HCT116 (cell line): ENCODE results near the gene GGT7. TPM values are rescaled to one million over a fixed set of nuclear protein-coding genes. Genes with fewer than 3 reads are reported as not detected.

Source experiments
- ATAC-seq: fragments of 200-7000 bp; cut with Tn5 transposase; 2 replicates; pipeline ENCODE4 v1.9.1; 2020; ENCODE audit warnings: mild to moderate bottlenecking, moderate library complexity
- BruUV-seq: library from RNA; stranded (reverse); fragments of 400-500 nt; replicated peaks from 2 replicates; lab custom pipeline; 2021; lab: Mats Ljungman, UMichigan
- CTCF ChIA-PET: fragments of 300-600 bp; sonication (Branson Sonifier 250); formaldehyde crosslinking; loops from one replicate; lab custom pipeline; 2021; ENCODE audit warnings: antibody characterized with exemption; lab: Charles Lee
- POLR2A ChIA-PET: fragments of 300-600, 350-600 bp; sonication (Branson Sonifier 250); formaldehyde crosslinking; loops from one replicate; lab custom pipeline; 2021; ENCODE audit warnings: antibody characterized with exemption; lab: Charles Lee
- RAD21 ChIA-PET, 2 experiments: fragments of 300-600 bp; sonication (Branson Sonifier 250); formaldehyde crosslinking; loops; one replicate each; lab custom pipeline; 2023; ENCODE audit warnings: low total read pairs in 2 of 2; ENCODE audit not compliant: uncharacterized antibody in 2 of 2, unreplicated experiment in 2 of 2, low non-redundant PET in 1 of 2; lab: Charles Lee
- DNase-seq: peaks from one replicate; pipeline ENCODE4 v3.0.0-alpha.2; 2010; ENCODE audit warnings: low read depth, low spot score
- H2AFZ ChIP-seq: fragments of 200-600 bp; shearing (Covaris generic), sonication (generic); 2 replicates; pipeline ENCODE4 v1.6.1; 2017; ENCODE audit warnings: low read depth, mixed run types, mixed read lengths, antibody characterized with exemption, low read length; ENCODE audit not compliant: poor library complexity, severe bottlenecking
- H3K27ac ChIP-seq: 2 replicates; pipeline ENCODE4 v1.5.1; 2012; ENCODE audit warnings: low read depth, low read length
- H3K27me3 ChIP-seq: fragments of 200-600 bp; sonication (generic); 2 replicates; pipeline ENCODE4 v1.6.1; 2016; ENCODE audit warnings: mixed run types, low read length, mixed read lengths; ENCODE audit not compliant: insufficient read depth
- H3K36me3 ChIP-seq, 2 experiments: fragments of 200-500 bp in 1 of 2; fragments of 200-600 bp in 1 of 2; sonication (Bioruptor generic) in 1 of 2; sonication (generic) in 1 of 2; 2 replicates each; pipeline versions ENCODE4 v1.5.1 to v1.6.1; 2014 to 2016; ENCODE audit warnings: low read length in 2 of 2, inconsistent platforms in 1 of 2, mixed read lengths in 1 of 2, mixed run types in 1 of 2; ENCODE audit not compliant: insufficient read depth in 2 of 2, control insufficient read depth in 1 of 2
- H3K4me1 ChIP-seq, 2 experiments: fragments of 200-600 bp in 1 of 2; sonication (generic) in 1 of 2; 2 replicates each; pipeline versions ENCODE4 v1.5.1 to v1.6.1; 2012 to 2017; ENCODE audit warnings: low read length in 2 of 2, inconsistent platforms in 1 of 2, mild to moderate bottlenecking in 1 of 2, mixed read lengths in 1 of 2, mixed run types in 1 of 2, moderate library complexity in 1 of 2; ENCODE audit not compliant: insufficient read depth in 2 of 2, control insufficient read depth in 1 of 2
- H3K4me2 ChIP-seq: fragments of 200-600 bp; sonication (generic); 2 replicates; pipeline ENCODE4 v1.6.1; 2017; ENCODE audit warnings: mixed run types, low read length, mixed read lengths
- H3K4me3 ChIP-seq, 2 experiments: fragments of 200-600 bp in 1 of 2; sonication (generic) in 1 of 2; replicated peaks in 1 of 2; 2 replicates each; pipeline ENCODE4 v1.5.1; 2011 to 2016; ENCODE audit warnings: low read length in 2 of 2, control low read depth in 1 of 2, low read depth in 1 of 2, mild to moderate bottlenecking in 1 of 2, mixed read lengths in 1 of 2, mixed run types in 1 of 2
- H3K79me2 ChIP-seq: fragments of 200-600 bp; sonication (generic); 2 replicates; pipeline ENCODE4 v1.6.1; 2017; ENCODE audit warnings: mild to moderate bottlenecking, mixed run types, low read length, moderate library complexity, mixed read lengths; ENCODE audit not compliant: insufficient read depth
- H3K9ac ChIP-seq: fragments of 200-600 bp; sonication (generic); 2 replicates; pipeline ENCODE4 v1.6.1; 2016; ENCODE audit warnings: low read length, mixed read lengths
- H3K9me2 ChIP-seq: fragments of 200-600 bp; sonication (generic), shearing (Covaris generic); 2 replicates; pipeline ENCODE4 v1.6.1; 2017; ENCODE audit warnings: mixed run types, mild to moderate bottlenecking, moderate library complexity; ENCODE audit not compliant: insufficient read depth
- H3K9me3 ChIP-seq, 2 experiments: fragments of 200-500 bp in 1 of 2; fragments of 200-600 bp in 1 of 2; sonication (Bioruptor generic) in 1 of 2; sonication (generic) in 1 of 2; 2 replicates each; pipeline ENCODE4 v1.6.1; 2014 to 2017; ENCODE audit warnings: low read length in 2 of 2, mixed read lengths in 2 of 2, inconsistent platforms in 1 of 2, low read depth in 1 of 2, mild to moderate bottlenecking in 1 of 2, mixed run types in 1 of 2, moderate library complexity in 1 of 2; ENCODE audit not compliant: control insufficient read depth in 1 of 2, insufficient read depth in 1 of 2
- H4K20me1 ChIP-seq: fragments of 200-600 bp; sonication (generic), shearing (Covaris generic); 2 replicates; pipeline ENCODE4 v1.6.1; 2017; ENCODE audit warnings: mixed run types, mild to moderate bottlenecking, moderate library complexity; ENCODE audit not compliant: insufficient read depth
- CBX3 ChIP-seq: IDR thresholded peaks from 2 replicates; pipeline ENCODE4 v1.6.1; 2012; ENCODE audit warnings: low read depth
- CEBPB ChIP-seq: IDR thresholded peaks from 2 replicates; pipeline ENCODE4 v1.6.1; 2012; ENCODE audit warnings: low read depth
- EGR1 ChIP-seq: IDR thresholded peaks from 2 replicates; pipeline ENCODE4 v1.6.1; 2012; ENCODE audit warnings: low read depth
- JUND ChIP-seq: IDR thresholded peaks from 2 replicates; pipeline ENCODE4 v1.6.1; 2012
- POLR2A ChIP-seq: IDR thresholded peaks from 2 replicates; pipeline ENCODE4 v1.7.0; 2011; ENCODE audit warnings: borderline replicate concordance; ENCODE audit not compliant: insufficient read depth, insufficient read length; ENCODE audit errors: extremely low read depth
- RAD21 ChIP-seq: IDR thresholded peaks from 2 replicates; pipeline ENCODE4 v1.6.1; 2012; ENCODE audit warnings: low read depth, mild to moderate bottlenecking
- REST ChIP-seq: IDR thresholded peaks from 2 replicates; pipeline ENCODE4 v1.6.1; 2012; ENCODE audit warnings: low read depth
- SP1 ChIP-seq: IDR thresholded peaks from 2 replicates; pipeline ENCODE4 v1.6.1; 2012; ENCODE audit warnings: low read depth
- TCF7L2 ChIP-seq: IDR thresholded peaks from 2 replicates; pipeline ENCODE4 v1.7.0; 2011; ENCODE audit warnings: borderline replicate concordance, inconsistent platforms; ENCODE audit not compliant: insufficient read depth, insufficient read length; ENCODE audit errors: extremely low read depth
- YY1 ChIP-seq: IDR thresholded peaks from 2 replicates; pipeline ENCODE4 v1.6.1; 2011; ENCODE audit warnings: low read length, low read depth, moderate library complexity, mild to moderate bottlenecking; ENCODE audit not compliant: insufficient replicate concordance; ENCODE audit errors: extremely low read depth
- ZBTB33 ChIP-seq: IDR thresholded peaks from 2 replicates; pipeline ENCODE4 v1.6.1; 2011; ENCODE audit warnings: mild to moderate bottlenecking, low read length, moderate library complexity; ENCODE audit not compliant: insufficient replicate concordance; ENCODE audit errors: extremely low read depth
- ZFX ChIP-seq: fragments of 450-650 bp; IDR thresholded peaks from 2 replicates; pipeline ENCODE4 v1.6.1; 2017
- ZNF274 ChIP-seq: fragments of 200-500 bp; sonication (Bioruptor generic); IDR thresholded peaks from 2 replicates; pipeline ENCODE4 v1.6.1; 2014; ENCODE audit warnings: mild to moderate bottlenecking, low read depth, low read length, inconsistent platforms
- intact Hi-C: fragments of 100-400 bp; cut with micrococcal nuclease; formaldehyde crosslinking; loops from 2 replicates; pipeline ENCODE4 v1.10.0; 2022
- total RNA-seq: library from RNA; stranded (reverse); gene quantifications from one replicate; pipeline ENCODE4 v1.2.1, GENCODE V29; 2021; ENCODE audit not compliant: unreplicated experiment
- TF ChIP-seq, protein P1 (sequence below): IDR thresholded peaks from 2 replicates; pipeline ENCODE4 v1.6.1; 2012

GGT7 gene
- total RNA-seq, 1 experiment from 2014 or later = 9.4 TPM

- ChIA-PET POLR2A (no interaction called here), RAD21 (no interaction called here)
- no peak overlapping the region for H3K27ac ChIP-seq
Observed at GRCh38 chr20:34842143-34842542, 30.5 kb downstream of the GGT7 start.

More at GRCh38 chr20:34842143-34842542, 30.5 kb downstream of the GGT7 start:
- H3K4me3 ChIP-seq = no peak overlapping the region
- no peak for DNase-seq
- H3K9ac ChIP-seq = no peak overlapping the region
- no peak for ATAC-seq
- no peaks in the 10 kb centered on the region for H3K79me2 ChIP-seq
- no peaks in the 10 kb centered on the region for H3K9me3 ChIP-seq
- no peak overlapping the region for H2AFZ ChIP-seq
- no peaks in the 10 kb centered on the region for H3K4me1 ChIP-seq
- no TSS peak for BruUV-seq
- H3K36me3 ChIP-seq = no peaks in the 10 kb centered on the region
- CTCF ChIA-PET = no interaction called here
- TF ChIP-seq ZFX (no peak), EGR1 (no peak), ZBTB33 (no peak), JUND (no peak), CBX3 (no peak), TCF7L2 (no peak), CEBPB (no peak), REST (no peak), SP1 (no peak), POLR2A (no peak), YY1 (no peak), ZNF274 (no peak), RAD21 (no peak)
- TF ChIP-seq, protein P1, sequence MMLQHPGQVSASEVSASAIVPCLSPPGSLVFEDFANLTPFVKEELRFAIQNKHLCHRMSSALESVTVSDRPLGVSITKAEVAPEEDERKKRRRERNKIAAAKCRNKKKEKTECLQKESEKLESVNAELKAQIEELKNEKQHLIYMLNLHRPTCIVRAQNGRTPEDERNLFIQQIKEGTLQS = no peak
- no peaks in the 10 kb centered on the region for H4K20me1 ChIP-seq
- no peaks in the 10 kb centered on the region for H3K9me2 ChIP-seq
- H3K4me2 ChIP-seq = no peak overlapping the region
- intact Hi-C loops = no loop called here
- H3K27me3 ChIP-seq = peaks cover 9% of the 10 kb centered on the region
